AG09319 (cell line): ENCODE measurements around the gene PGR.

Source experiments
- DNase-seq: peaks from one replicate; pipeline ENCODE4 v3.0.0-alpha.2; 2010; ENCODE audit warnings: low read depth; ENCODE audit errors: extremely low read depth
- TF ChIP-seq, protein P1 (sequence below): IDR thresholded peaks from 2 replicates; pipeline ENCODE4 v1.5.1; 2011; ENCODE audit warnings: low read depth, mild to moderate bottlenecking, inconsistent platforms, low read length, moderate library complexity

PGR gene

DNA sequence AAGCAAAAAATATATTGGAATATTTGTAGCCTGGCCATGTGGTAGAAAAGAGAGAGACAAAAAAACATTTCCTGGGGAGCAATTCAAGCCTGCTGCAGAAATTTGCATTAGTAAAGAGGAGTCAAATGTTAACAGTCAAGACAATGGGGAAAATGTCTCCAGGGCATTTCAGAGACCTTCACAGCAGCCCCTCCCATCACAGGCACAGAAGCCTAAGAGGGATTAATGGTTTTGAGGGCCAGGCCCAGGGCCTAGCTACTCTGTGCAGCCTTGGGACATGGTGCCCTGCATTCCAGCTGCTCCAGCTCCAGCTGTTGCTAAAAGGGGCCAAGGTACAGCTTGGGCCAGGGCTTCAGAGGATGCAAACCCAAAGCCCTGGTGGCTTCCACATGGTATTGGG is 46.8 kb downstream of the PGR start:
- no peak for DNase-seq

DNA sequence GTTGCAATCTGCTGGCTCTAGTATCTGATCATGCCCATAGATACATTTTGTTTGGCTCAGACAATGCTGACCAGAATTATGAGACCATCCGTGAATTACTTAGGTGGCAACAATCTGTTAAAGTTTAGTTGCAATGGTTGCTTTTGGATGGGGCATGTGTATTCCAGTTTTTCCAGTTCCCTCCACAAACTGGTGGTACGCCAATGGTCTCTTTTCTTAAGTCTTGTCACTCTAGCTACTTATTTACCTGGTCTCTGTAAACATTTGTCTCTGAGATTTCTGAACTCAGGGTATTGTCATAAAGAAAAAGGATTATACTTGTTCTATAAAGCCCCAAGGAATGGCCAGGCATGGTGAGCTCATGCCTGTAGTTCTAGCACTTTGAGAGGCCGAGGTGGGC is 65.9 kb downstream of the PGR start:
- no peak for DNase-seq
- TF ChIP-seq, protein P1, sequence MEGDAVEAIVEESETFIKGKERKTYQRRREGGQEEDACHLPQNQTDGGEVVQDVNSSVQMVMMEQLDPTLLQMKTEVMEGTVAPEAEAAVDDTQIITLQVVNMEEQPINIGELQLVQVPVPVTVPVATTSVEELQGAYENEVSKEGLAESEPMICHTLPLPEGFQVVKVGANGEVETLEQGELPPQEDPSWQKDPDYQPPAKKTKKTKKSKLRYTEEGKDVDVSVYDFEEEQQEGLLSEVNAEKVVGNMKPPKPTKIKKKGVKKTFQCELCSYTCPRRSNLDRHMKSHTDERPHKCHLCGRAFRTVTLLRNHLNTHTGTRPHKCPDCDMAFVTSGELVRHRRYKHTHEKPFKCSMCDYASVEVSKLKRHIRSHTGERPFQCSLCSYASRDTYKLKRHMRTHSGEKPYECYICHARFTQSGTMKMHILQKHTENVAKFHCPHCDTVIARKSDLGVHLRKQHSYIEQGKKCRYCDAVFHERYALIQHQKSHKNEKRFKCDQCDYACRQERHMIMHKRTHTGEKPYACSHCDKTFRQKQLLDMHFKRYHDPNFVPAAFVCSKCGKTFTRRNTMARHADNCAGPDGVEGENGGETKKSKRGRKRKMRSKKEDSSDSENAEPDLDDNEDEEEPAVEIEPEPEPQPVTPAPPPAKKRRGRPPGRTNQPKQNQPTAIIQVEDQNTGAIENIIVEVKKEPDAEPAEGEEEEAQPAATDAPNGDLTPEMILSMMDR, result no peak

More for the DNA sequence above, 46.8 kb downstream of the PGR start:
- TF ChIP-seq, protein P1, result no peak

DNA sequence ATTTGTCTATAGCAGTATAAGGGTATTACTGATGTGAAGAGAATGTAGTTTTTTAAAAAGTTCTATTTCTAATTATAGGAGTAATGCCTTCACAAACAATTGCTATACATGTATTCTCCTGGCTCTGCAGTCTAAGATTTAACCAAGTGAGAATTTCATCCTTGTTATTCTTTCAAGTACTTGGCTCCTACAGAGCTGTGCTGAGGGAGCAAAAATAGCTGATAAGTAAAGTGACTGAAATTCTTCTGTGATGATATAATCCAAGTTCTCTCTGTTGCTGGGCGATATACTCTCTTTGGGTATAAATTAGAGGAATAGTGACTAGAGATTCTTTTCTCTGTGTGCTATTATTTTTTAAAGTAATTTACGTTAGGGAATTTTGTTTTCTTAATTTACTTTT is 68.0 kb downstream of the PGR start:
- TF ChIP-seq, protein P1, result no peak
- no peak for DNase-seq

DNA sequence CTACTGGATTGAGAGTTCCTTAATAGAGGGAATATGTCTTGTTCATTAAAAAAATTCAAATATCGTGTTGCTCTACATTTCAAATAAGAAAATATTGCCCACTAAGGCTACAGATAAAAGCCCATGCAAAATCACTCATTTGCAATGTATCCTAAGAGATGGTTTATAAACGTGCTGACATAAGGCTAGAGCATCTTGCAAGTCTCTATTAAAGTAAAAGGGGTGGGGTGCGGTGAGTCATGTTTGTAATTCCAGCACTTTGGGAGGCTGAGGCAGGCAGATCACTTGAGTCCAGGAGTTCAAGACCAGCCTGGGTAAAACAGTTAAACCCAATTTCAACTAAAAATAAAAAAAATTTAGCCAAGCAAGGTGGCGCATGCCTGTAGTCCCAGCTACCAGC is 70.3 kb downstream of the PGR start:
- no peak for DNase-seq

DNA sequence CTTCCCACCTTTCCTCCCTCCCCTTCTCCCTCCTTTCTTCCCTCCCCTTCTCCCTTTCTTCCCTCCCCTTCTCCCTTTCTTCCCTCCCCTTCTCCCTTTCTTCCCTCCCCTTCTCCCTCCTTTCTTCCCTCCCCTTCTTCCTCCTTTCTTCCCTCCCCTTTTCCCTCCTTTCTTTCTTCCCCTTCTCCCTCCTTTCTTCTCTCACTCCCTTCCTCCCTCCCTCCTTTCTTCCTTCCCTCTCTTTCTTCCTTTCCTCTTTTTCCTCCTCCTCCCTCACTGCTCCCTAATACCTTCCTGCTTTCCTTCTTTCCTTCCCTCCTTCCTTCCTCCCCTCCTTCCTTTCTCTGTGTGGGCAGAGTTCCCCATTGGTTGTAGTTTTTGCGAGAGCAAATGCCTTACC is 76.1 kb downstream of the PGR start:
- no peak for DNase-seq
- TF ChIP-seq, protein P1, result no peak

More for the DNA sequence above, 70.3 kb downstream of the PGR start:
- TF ChIP-seq, protein P1, result no peak

DNA sequence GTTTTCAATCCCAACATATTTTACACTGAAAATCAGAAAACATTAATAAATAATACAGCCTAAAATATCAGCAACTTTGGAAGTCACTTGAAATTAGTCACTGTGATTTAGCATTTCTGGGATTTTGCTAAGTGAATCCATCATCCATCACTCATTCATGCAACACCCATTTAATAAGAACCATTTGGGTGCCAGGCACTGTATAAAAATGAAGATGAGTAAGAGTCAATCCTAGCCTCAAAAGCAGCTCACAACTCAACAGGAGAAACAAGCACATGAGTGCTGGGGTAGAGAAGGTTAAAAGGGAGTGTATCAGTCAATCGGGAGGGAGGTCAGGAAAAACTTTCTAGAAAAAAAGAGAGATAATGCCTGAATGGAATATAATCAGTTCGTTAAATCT is 77.9 kb downstream of the PGR start:
- DNase-seq, result no peak
- TF ChIP-seq, protein P1, result no peak

DNA sequence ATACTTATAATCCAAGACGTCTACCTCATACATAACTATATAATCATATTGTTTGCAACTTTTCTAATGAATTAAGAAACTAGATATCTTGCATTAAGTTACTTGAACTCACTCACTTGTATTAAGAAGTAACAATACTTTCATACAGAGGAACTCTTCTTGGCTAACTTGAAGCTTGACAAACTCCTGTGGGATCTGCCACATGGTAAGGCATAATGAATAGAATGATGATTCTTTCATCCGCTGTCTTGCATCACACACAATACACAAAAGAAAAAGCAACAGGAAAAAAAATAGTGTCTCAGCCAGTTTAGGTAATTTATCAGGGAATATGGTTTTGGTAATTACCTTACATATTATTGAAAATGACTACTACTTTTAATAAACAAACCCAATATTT is 79.8 kb downstream of the PGR start:
- no peak for DNase-seq
- TF ChIP-seq, protein P1, result no peak
